K562 (cell line): Measurements from ENCODE around the gene ADGRB2. TPM values are rescaled to one million over a fixed set of nuclear protein-coding genes. Genes with fewer than 3 reads are reported as not detected.
A peak's percentile ranks its signal among the peaks of the same experiment; 100 is the strongest.

Experiments used
- BMI1 ChIP-seq: fragments of 150-350 bp; IDR thresholded peaks from 2 replicates; pipeline ENCODE4 v1.6.1; 2014; ENCODE audit warnings: low read length
- CHD1 ChIP-seq: fragments of 200-600 bp; sonication (generic); IDR thresholded peaks from one replicate; pipeline ENCODE4 v1.6.1; 2012; ENCODE audit warnings: mild to moderate bottlenecking, moderate library complexity, low read length, inconsistent platforms
- CHD2 ChIP-seq: IDR thresholded peaks from 2 replicates; pipeline ENCODE4 v1.6.1; 2011; ENCODE audit warnings: low read depth, low read length
- DDX20 ChIP-seq: fragments of 450-650 bp; IDR thresholded peaks from 2 replicates; pipeline ENCODE4 v1.6.1; 2016; ENCODE audit warnings: missing genetic modification characterization, low read depth, mild to moderate bottlenecking, missing compliant biosample characterization, moderate library complexity
- ELF2 ChIP-seq: fragments of 250-450 bp; sonication (Bioruptor Pico); IDR thresholded peaks from 2 replicates; pipeline ENCODE4 v1.5.0; 2021; ENCODE audit warnings: mild to moderate bottlenecking
- GATAD2A ChIP-seq: fragments of 450-650 bp; IDR thresholded peaks from 2 replicates; pipeline ENCODE4 v1.6.1; 2017
- KDM4B ChIP-seq, 2 experiments: fragments of 450-650 bp in 1 of 2; sonication (generic) in 1 of 2; IDR thresholded peaks; 2 replicates each; pipeline ENCODE4 v1.6.1; 2016 to 2017; ENCODE audit warnings: borderline replicate concordance in 2 of 2, antibody characterized with exemption in 1 of 2, low read depth in 1 of 2, mild to moderate bottlenecking in 1 of 2
- MCM3 ChIP-seq: fragments of 450-650 bp; IDR thresholded peaks from 2 replicates; pipeline ENCODE4 v1.6.1; 2016
- RBM15 ChIP-seq: fragments of 200-400 bp; formaldehyde crosslinking; IDR thresholded peaks from 2 replicates; pipeline ENCODE4 v1.6.1; 2018; ENCODE audit warnings: mild to moderate bottlenecking, low read length, moderate library complexity; ENCODE audit not compliant: insufficient read depth
- SAFB ChIP-seq: fragments of 200-400 bp; formaldehyde crosslinking; IDR thresholded peaks from 2 replicates; pipeline ENCODE4 v1.6.1; 2017; ENCODE audit warnings: low read depth, low read length, borderline replicate concordance
- TAF9B ChIP-seq: fragments of 450-650 bp; IDR thresholded peaks from 2 replicates; pipeline ENCODE4 v1.6.1; 2018; ENCODE audit warnings: mild to moderate bottlenecking; ENCODE audit not compliant: partially characterized antibody
- ZNF79 ChIP-seq: fragments of 250-450 bp; sonication (Bioruptor Pico); IDR thresholded peaks from 2 replicates; pipeline ENCODE4 v1.4.0; 2020; ENCODE audit warnings: low read depth, mild to moderate bottlenecking, moderate library complexity
- polyA plus RNA-seq, 8 experiments: library from polyadenylated mRNA; depleted of rRNA in 4 of 8; stranded (reverse) in 5 of 8; unstranded in 3 of 8; fragments of >200 nt; fragmentation: Nextera tagmentation in 2 of 8; fragmentation: Illumina TruSeq in 1 of 8; extraction: Ambion mirVana in 2 of 8; extraction: Trizol in 1 of 8; gene quantifications; 2 replicates each; pipeline versions ENCODE4 v1.2.1 to v1.2.3, GENCODE V29; 2011 to 2014; ENCODE audit warnings: inconsistent platforms in 1 of 8, missing spikeins in 1 of 8
- total RNA-seq, 7 experiments: library from RNA; depleted of rRNA in 6 of 7; stranded (reverse); fragments of >200 nt in 6 of 7; fragmentation: Illumina TruSeq in 2 of 7; extraction: Trizol in 2 of 7; gene quantifications; 2 replicates each; pipeline versions ENCODE4 v1.2.1 to v1.2.3, GENCODE V29; 2011 to 2021; ENCODE audit warnings: low replicate concordance in 1 of 7
- TF ChIP-seq, protein P1 (sequence below): fragments of 250-450 bp; sonication (Bioruptor Pico); IDR thresholded peaks from 2 replicates; pipeline ENCODE4 v1.4.0; 2020; ENCODE audit warnings: borderline replicate concordance
- TF ChIP-seq, protein P2 (sequence below): sonication (generic); formaldehyde crosslinking; IDR thresholded peaks from 2 replicates; pipeline ENCODE4 v1.8.0; 2022; ENCODE audit warnings: missing genetic modification reagents, mild to moderate bottlenecking, borderline replicate concordance
- TF ChIP-seq, protein P3 (sequence below): conservative IDR thresholded peaks from 2 replicates; pipeline ENCODE4 v1.6.1; 2011; ENCODE audit warnings: low read depth, mild to moderate bottlenecking, low read length; ENCODE audit not compliant: control insufficient read depth

Gene ADGRB2
- total and polyA plus RNA-seq, 9 of the 15 experiments (the other 6 are each of a cell fraction or from before 2014, with no cell fraction given) = 0.04 to 0.23 (median 0.20) TPM; not detected in 2

DNA sequence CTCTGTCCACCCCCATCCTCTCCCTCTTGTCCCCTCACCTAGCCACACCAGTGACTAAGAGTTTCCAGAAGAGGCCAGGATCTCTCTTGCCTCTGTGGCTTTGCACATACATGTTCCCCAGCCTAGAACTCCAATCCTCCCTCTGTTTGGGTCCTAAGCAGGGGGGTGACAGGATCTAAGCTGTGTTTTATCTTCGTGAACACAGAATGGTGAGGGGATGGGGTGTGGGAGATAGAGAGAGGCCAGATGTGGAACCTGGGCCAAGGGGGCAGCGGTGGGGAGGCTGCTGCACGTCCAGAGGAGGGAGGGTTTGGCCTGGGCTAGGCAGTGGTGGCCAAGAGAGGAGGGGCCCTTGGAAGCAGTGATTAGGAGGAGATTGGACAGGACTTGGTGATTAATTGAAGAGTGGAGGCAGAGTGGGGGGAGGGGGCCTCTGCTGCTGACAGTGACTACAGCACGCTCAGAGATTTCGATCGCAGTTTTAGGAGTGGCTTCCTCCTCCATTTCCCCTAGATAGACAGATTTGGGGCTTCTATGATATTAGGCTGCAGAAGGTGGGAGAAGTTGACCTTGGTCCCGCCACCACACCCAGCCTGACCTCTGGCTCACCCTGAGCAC lies 17.1 kb upstream of the ADGRB2 start (continued):
- TF ChIP-seq, protein P1, sequence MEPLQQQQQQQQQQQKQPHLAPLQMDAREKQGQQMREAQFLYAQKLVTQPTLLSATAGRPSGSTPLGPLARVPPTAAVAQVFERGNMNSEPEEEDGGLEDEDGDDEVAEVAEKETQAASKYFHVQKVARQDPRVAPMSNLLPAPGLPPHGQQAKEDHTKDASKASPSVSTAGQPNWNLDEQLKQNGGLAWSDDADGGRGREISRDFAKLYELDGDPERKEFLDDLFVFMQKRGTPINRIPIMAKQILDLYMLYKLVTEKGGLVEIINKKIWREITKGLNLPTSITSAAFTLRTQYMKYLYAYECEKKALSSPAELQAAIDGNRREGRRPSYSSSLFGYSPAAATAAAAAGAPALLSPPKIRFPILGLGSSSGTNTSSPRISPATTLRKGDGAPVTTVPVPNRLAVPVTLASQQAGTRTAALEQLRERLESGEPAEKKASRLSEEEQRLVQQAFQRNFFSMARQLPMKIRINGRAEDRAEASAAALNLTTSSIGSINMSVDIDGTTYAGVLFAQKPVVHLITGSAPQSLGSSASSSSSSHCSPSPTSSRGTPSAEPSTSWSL (CRISPR knock-in tag) = no peak
- TF ChIP-seq TAF9B (no peak), MCM3 (no peak), KDM4B (IDR thresholded peaks at IDR 0.05; ENCODE audit: borderline replicate concordance in 2 of 2, low read depth in 1 of 2) (peak in 1 of 2 experiments; percentile 53; a peak in 1 of 4 replicates), BMI1 (no peak), GATAD2A (no peak), SAFB (no peak), RBM15 (no peak), ELF2 (no peak), DDX20 (tag) (no peak), CHD1 (no peak), CHD2 (no peak), ZNF79 (CRISPR knock-in tag) (no peak)
- TF ChIP-seq, protein P2, sequence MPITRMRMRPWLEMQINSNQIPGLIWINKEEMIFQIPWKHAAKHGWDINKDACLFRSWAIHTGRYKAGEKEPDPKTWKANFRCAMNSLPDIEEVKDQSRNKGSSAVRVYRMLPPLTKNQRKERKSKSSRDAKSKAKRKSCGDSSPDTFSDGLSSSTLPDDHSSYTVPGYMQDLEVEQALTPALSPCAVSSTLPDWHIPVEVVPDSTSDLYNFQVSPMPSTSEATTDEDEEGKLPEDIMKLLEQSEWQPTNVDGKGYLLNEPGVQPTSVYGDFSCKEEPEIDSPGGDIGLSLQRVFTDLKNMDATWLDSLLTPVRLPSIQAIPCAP (CRISPR knock-in tag) = no peak
- TF ChIP-seq, protein P3, sequence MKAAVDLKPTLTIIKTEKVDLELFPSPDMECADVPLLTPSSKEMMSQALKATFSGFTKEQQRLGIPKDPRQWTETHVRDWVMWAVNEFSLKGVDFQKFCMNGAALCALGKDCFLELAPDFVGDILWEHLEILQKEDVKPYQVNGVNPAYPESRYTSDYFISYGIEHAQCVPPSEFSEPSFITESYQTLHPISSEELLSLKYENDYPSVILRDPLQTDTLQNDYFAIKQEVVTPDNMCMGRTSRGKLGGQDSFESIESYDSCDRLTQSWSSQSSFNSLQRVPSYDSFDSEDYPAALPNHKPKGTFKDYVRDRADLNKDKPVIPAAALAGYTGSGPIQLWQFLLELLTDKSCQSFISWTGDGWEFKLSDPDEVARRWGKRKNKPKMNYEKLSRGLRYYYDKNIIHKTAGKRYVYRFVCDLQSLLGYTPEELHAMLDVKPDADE = no peak
